G401.6 (cell line): Measurements from ENCODE around the gene PIK3R1.
"Not testable (repeated sequence)": the region's sequence is repeated elsewhere in the genome, so short reads cannot be mapped to it uniquely, and the experiment has no call there.

Experiments
- FAIRE-seq: peaks from 2 replicates; lab custom pipeline; 2012; peaks lifted over from hg19 to GRCh38; lab: Jason Lieb, UNC

PIK3R1 gene

GRCh38 chr5:68226546-68227073, 11.1 kb downstream of the PIK3R1 start:
- FAIRE-seq, result no peak

- FAIRE-seq, result no peak
Measured at GRCh38 chr5:68227532-68228160, 12.1 kb downstream of the PIK3R1 start.

- FAIRE-seq, result no peak
Measured at GRCh38 chr5:68229416-68229815, 13.9 kb downstream of the PIK3R1 start.

- no peak for FAIRE-seq
Measured at GRCh38 chr5:68230285-68230684, 14.7 kb downstream of the PIK3R1 start.

GRCh38 chr5:68231414-68232076, 16.0 kb downstream of the PIK3R1 start:
- no peak for FAIRE-seq

GRCh38 chr5:68232277-68232676, 16.7 kb downstream of the PIK3R1 start:
- no peak for FAIRE-seq

- FAIRE-seq, result no peak
Measured at GRCh38 chr5:68233075-68233474, 17.5 kb downstream of the PIK3R1 start.

- FAIRE-seq, result not testable (repeated sequence)
Measured at GRCh38 chr5:68235229-68235628, 19.7 kb downstream of the PIK3R1 start.

GRCh38 chr5:68237715-68238114, 22.2 kb downstream of the PIK3R1 start:
- no peak for FAIRE-seq

GRCh38 chr5:68239487-68239886, 23.9 kb downstream of the PIK3R1 start:
- FAIRE-seq, result no peak

- FAIRE-seq, result no peak
Measured at GRCh38 chr5:68240202-68240601, 24.6 kb downstream of the PIK3R1 start.

GRCh38 chr5:68240771-68241170, 25.2 kb downstream of the PIK3R1 start:
- FAIRE-seq, result no peak

- no peak for FAIRE-seq
Measured at GRCh38 chr5:68242743-68243142, 27.2 kb downstream of the PIK3R1 start.

- no peak for FAIRE-seq
Measured at GRCh38 chr5:68243251-68243650, 27.7 kb downstream of the PIK3R1 start.

- no peak for FAIRE-seq
Measured at GRCh38 chr5:68243681-68244080, 28.1 kb downstream of the PIK3R1 start.

- no peak for FAIRE-seq
Measured at GRCh38 chr5:68245319-68245718, 29.8 kb downstream of the PIK3R1 start.

GRCh38 chr5:68246802-68247201, 31.2 kb downstream of the PIK3R1 start:
- FAIRE-seq, result no peak

GRCh38 chr5:68247627-68248026, 32.1 kb downstream of the PIK3R1 start:
- no peak for FAIRE-seq

- FAIRE-seq, result no peak
Measured at GRCh38 chr5:68248896-68249295, 33.3 kb downstream of the PIK3R1 start.

GRCh38 chr5:68249520-68249919, 34.0 kb downstream of the PIK3R1 start:
- FAIRE-seq, result no peak

- no peak for FAIRE-seq
Measured at GRCh38 chr5:68250661-68251298, 35.2 kb downstream of the PIK3R1 start.

GRCh38 chr5:68251386-68251785, 35.8 kb downstream of the PIK3R1 start:
- FAIRE-seq, result no peak

- FAIRE-seq, result no peak
Measured at GRCh38 chr5:68251804-68252522, 36.4 kb downstream of the PIK3R1 start.
